ENCODE data around the gene PEDS1.
"Not testable (repeated sequence)": the region's sequence is repeated elsewhere in the genome, so short reads cannot be mapped to it uniquely, and the experiment has no call there.

Gene PEDS1

DNA sequence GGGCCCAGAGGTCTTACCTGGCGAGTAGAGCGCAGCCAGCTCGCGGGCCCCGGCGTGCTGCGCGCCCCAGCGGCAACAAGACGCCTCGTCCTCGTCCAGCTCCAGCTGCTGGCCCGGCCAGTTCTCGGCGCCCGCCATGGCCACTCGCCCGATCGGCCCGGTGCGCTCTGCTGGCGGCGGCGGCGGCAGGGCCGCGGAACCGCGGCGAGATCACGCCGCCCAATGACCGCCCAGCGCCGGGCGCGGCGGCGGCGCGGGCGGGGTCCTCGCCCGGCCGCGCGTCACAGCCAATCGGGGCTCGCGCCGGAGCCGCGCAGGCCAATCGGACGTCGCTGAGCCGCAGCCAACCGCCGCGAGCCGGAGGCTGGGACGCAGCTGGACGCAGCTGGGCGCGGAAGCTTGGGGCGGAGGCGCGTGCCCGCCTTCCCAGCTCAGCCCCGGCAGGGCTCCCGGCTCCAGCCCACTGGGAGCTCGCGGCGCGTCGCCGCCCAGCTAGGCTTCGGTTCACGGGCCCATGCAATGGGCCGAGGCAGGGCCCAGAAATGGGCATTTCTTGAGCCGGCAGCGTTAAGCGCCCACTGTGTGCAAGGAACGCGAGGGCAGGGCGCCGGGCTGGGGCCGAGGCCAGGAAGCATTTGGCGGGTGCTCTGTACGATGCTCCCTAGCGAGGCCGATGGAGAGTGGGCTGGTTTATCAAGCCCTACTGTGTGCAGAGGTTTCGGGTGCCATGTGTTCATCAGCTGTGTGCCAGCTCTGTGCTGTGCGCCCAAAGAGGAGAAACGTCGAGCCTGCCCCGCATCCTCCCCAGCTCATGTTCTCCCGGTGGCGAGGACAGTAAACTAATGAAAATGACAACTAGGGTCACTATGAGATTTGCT is at the start of gene PEDS1:
TSS of gene PEDS1 (minus strand) at position 224 of the 878 bp plus-strand sequence. CDS start at position 138, 86 bp downstream.
- no peak for FAIRE-seq

- FAIRE-seq: no peak
Measured at GRCh38 chr20:50202677-50203076, 49.2 kb upstream of the PEDS1 start.

DNA sequence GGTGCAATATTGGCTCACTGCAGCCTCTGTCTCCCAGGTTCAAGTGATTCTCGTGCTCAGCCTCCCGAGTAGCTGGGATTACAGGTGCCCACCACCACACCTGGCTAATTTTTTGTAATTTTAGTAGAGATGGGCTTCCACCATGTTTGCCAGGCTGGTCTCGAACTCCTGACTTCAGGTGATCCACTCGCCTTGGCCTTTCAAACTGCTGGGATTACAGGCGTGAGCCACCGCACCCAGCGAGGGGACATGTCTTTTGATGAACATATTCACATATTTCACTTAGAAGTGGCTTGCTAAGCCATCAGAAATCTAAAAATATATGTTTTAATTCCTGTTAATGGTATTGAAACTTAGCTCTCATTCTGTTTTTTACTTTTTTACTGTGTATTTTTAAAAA is 48.2 kb upstream of the PEDS1 start:
- not testable (repeated sequence) for FAIRE-seq

DNA sequence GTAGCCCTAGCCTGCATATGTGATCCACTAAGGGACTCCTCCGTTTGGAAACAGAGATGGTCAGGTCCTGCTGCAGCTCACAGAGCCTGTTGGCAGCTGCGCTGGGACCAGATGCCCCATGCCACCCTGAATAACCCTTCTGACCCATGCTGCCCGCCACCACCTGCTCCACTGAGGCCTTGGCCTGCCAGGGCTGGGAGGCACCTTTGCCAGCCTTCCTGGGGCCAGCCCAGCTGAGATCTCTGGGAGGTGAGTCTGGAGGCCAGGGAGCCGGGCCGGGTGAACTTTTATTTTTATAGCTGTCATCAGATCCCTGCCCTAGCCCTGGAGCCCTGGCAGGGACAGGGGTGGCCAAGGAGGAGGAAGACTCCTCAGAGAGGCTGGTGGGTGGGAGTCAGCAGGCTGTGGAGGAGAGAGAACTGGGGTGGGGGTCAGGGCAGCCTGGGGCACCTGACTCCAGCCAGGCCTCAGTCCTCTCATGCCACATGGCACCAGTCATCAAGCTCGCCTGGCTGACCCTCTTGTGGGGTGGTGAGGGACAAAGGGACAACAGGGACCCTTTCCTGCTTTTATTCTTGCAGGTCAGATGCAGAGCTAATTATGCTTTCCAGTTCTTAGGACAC is 47.1 kb upstream of the PEDS1 start:
- FAIRE-seq: no peak

DNA sequence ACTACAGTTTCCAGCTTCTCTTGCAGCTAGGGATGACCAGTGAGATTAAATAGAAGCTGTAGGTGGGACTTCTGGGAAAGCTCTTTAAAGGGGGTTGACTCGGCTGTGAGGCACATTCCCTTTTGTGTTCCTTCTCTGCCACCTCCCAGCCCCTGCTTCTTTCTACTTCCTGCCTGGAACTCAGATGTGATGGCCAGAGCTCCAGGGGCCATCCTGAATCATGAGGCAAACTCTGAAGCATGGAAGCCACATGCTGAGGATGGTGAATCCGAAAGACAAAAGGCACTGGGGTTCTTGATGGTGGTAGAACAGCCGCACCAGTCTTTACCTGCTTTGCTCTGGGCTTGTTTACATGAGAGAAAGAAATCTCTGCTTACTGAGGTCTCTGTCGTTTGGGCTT is 46.2 kb upstream of the PEDS1 start:
- no peak for FAIRE-seq

- FAIRE-seq: no peak
Measured at GRCh38 chr20:50198716-50199115, 45.2 kb upstream of the PEDS1 start.

GRCh38 chr20:50198180-50198666 is 44.7 kb upstream of the PEDS1 start:
- no peak for FAIRE-seq

DNA sequence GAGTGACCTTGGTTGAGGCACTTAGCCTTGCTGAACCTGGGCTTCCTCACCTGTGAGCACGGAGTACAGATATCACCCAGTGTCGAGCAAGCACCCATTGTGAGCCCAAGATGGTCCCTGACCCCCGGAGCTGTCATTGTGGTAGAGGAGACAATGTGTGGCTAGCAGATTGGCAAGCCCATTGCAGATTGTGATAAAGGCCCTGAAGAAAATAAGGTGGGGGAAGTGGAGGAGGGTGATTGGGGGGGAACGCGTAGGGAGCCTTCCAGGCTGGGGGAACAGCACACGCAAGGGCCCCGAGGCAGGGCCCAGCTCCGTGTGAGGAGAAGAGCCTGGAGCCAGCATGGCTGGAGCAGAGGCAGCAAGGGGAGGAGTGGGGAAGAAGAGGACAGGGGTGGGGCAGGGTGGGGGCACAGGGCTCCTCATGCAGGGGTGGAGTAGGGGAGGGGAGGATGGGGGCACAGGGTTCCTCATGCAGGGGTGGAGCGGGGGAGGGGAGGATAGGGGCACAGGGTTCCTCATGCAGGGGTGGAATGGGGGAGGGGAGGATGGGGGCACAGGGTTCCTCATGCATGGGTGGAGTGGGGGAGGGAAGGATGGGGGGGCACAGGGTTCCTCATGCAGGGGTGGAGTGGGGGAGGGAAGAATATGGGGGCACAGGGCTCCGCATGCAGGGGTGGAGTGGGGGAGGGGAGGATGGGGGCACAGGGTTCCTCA is 44.1 kb upstream of the PEDS1 start:
- no peak for FAIRE-seq

GRCh38 chr20:50196896-50197295 is 43.4 kb upstream of the PEDS1 start:
- no peak for FAIRE-seq

DNA sequence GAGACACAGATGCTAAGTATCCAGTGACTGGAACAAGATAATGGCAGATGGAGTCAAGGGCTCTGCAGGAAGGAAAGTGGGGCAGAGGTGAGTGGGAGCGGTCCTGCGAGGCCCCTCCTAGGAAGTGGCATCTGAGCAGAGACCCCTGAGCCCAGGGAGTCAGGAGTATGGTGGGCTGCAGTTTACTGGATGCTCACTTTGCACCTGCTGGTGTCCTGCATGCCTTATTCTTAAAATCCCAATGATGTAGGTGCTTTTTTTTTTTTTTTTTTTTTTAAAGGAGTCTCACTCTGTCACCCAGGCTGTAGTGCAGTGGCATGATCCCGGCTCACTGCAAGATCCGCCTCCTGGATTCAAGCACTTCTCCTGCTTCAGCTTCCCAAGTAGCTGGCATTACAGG is 42.7 kb upstream of the PEDS1 start:
- no peak for FAIRE-seq

- no peak for FAIRE-seq
Measured at GRCh38 chr20:50195524-50196120, 42.1 kb upstream of the PEDS1 start.

- FAIRE-seq: no peak
Measured at GRCh38 chr20:50194831-50195523, 41.5 kb upstream of the PEDS1 start.

DNA sequence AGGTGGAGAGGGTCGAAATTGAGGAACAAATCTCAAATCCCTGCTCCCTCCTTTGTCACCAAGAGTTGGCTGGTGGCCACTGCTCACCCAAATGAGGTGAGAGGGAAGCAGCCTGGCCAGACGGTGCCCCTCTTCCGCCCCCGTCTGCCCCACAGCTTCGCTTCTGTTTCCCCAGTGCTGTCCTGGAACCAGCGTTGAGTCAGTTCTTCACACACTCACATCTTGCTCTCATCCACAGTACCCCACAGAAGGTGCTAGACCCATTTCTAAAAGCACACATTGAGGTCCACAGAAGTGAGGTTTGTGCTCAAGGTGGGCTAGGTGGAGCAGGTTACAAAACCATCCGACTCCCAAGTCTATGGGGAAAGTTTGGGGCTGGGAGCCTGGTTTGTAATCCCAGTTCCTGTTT is 40.9 kb upstream of the PEDS1 start:
- FAIRE-seq: no peak

DNA sequence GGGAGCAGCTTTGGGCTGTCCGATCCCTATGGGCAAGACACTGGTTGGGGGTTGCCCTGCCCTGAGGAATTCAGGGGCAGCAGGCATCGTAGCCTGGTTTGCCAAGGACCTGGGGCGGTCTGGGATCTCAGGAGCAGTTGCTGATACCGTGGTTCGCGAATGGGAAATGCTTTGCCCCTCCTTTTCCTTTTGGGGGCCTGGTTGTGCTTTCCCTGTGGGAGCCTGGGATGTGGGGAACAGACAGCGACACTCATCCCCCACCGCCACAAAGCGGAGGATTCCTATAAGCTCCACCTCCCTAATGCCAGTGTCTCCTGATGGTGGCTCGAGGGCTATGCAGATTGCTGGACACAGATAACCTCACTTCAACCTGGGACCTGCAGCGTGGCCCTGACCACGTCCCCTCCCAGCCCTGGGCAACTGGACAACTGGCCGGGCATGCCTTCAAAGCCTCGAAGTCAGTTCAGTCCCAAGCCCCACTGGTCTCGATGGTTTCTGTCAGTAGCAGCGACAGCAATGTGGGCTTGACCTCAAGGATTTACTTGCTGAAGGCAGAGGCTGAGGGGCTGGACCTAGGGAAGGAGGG is 40.4 kb upstream of the PEDS1 start:
- FAIRE-seq: no peak

DNA sequence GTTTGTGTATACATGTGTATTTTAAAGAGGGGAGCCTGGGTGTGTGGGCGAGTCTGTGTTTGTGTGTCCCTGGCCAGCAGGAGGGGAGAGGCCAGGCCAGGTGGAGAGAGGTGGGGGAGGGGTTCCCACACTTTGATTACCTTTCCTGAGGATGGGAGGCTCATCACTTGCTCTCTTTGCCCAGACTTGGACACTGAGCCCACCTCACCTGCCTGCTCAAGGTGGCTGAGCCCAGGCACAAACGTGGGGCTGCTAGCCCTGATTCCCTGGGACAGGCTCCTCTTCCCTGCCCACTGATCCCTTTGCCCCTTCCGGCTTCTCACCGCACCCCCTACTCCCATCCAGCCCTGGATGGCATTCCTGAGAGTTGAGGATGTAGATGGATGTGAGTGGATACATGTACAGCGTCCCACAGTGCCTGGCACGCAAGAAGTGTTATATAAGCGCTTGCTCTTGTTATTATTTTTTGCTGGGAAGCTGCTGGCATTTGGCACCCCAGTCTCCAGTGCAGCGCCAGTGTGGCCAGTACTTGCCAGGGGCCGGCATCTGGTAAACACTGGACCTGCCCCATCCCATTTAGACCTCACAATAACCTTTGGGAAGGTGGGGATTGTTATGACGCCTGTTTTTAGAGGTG is 39.8 kb upstream of the PEDS1 start:
- FAIRE-seq: no peak

DNA sequence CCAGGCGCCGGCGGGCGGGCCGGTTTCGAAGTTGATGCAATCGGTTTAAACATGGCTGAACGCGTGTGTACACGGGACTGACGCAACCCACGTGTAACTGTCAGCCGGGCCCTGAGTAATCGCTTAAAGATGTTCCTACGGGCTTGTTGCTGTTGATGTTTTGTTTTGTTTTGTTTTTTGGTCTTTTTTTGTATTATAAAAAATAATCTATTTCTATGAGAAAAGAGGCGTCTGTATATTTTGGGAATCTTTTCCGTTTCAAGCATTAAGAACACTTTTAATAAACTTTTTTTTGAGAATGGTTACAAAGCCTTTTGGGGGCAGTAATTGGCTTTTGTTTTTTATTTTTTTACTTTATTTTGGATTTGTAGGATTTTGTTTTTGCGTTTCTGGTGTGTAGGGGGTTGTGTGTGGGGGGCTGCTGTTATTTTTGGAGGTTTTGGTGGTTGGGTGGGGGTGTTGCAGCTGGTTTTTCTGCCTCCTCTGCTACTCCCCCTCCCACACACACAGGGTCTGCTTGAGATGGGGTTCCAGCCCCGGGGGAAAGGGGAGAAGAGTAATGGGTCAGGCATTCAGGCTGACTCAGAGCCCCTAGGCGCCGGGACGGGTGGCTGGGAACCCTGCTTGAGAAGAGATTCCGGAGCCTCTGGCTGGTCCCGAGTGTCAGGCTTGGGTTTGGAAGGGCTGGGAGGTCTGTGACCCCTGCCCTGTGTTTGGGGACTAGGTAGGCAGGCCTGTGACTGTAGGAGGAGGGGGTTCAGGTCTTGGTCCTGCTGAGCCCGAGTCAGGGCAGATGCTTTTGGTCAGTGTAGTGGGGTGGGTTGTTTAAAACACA is 39.1 kb upstream of the PEDS1 start:
- peak; percentile 41 for FAIRE-seq

- FAIRE-seq: no peak
Measured at GRCh38 chr20:50191544-50192363, 38.2 kb upstream of the PEDS1 start.

GRCh38 chr20:50191065-50191543 is 37.6 kb upstream of the PEDS1 start:
- no peak for FAIRE-seq

All from endometrium (tissue), 2 donors.